ENCODE results near the gene RASA2.

Gene RASA2, protein sequence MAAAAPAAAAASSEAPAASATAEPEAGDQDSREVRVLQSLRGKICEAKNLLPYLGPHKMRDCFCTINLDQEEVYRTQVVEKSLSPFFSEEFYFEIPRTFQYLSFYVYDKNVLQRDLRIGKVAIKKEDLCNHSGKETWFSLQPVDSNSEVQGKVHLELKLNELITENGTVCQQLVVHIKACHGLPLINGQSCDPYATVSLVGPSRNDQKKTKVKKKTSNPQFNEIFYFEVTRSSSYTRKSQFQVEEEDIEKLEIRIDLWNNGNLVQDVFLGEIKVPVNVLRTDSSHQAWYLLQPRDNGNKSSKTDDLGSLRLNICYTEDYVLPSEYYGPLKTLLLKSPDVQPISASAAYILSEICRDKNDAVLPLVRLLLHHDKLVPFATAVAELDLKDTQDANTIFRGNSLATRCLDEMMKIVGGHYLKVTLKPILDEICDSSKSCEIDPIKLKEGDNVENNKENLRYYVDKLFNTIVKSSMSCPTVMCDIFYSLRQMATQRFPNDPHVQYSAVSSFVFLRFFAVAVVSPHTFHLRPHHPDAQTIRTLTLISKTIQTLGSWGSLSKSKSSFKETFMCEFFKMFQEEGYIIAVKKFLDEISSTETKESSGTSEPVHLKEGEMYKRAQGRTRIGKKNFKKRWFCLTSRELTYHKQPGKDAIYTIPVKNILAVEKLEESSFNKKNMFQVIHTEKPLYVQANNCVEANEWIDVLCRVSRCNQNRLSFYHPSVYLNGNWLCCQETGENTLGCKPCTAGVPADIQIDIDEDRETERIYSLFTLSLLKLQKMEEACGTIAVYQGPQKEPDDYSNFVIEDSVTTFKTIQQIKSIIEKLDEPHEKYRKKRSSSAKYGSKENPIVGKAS

DNA sequence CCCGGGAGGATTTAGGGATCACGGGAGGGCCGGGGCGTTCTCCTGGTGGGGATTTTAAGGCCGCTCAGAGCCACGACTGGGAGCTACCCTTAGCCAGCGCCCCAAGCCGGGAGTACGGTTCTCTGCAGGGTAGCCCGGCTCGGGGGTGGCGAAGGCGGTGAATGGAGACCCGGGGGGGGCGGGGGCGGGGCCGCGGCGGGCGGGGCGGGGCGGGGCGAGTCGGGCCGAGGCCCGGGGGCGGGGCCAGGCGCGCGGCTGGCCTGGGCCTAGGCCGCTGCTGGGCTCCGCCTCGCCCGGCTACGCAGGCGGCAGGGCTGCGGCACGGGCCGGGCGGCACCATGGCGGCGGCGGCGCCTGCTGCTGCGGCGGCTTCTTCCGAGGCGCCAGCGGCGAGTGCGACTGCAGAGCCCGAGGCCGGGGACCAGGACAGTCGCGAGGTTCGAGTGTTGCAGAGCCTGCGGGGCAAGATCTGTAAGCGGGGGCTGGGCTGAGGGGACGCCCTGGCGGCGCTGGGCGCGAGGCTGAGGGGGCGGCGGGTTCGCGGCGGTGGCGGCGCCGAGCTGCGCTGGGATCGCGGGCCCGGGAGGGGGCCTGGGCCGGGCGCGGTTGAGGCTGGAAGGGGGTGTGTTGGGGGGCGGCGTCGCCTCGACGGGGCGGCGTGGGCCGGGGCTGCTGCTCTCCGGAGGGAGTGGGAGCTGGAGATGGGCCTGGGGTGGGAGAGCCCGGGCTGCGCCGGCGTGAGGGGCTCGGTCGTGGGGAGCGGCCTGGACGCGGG lies at the start of gene RASA2:
RASA2 (plus strand) TSS at position 282 of the 775 bp plus-strand sequence; CDS start at position 339, 57 bp downstream.
- peak; percentile 62 for DNase-seq

DNA sequence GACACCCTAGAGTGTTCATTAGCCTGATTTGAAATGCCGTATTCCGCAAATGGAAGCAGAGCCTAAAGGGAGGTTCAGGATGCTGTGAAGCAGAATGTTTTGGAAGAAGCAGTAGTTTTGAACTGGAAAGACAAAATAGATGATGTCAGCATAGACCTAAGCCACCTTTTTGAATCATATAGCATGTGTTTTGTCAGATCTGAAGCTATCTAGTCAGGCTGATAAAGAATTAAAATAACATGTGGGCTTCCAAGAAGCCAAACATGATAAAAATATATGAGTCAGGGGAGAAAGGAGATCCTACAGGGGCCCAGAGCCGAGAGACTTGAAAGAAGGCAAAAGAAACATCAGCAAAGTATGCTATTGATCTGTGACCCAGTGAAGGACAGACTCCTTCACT lies 47.2 kb upstream of the RASA2 start:
- no peak for DNase-seq

DNA sequence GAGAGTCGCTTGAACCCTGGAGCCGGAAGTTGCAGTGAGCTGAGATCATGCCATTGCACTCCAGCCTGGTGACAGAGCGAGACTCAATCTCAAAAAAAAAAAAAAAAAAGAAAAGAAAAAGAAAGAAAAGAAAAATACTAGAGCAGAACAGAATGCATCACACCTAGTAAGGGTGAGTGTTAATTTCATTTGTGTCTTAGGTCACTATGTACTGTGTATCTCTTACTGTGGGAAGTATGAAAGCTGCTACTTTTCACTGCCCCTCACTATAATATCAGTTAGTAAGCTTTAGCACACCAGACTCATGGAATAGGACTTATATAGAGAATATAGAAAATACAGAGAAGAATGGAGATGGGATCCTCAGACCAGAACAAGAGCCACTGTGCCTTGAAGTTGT lies 45.9 kb upstream of the RASA2 start:
- no peak for DNase-seq

DNA sequence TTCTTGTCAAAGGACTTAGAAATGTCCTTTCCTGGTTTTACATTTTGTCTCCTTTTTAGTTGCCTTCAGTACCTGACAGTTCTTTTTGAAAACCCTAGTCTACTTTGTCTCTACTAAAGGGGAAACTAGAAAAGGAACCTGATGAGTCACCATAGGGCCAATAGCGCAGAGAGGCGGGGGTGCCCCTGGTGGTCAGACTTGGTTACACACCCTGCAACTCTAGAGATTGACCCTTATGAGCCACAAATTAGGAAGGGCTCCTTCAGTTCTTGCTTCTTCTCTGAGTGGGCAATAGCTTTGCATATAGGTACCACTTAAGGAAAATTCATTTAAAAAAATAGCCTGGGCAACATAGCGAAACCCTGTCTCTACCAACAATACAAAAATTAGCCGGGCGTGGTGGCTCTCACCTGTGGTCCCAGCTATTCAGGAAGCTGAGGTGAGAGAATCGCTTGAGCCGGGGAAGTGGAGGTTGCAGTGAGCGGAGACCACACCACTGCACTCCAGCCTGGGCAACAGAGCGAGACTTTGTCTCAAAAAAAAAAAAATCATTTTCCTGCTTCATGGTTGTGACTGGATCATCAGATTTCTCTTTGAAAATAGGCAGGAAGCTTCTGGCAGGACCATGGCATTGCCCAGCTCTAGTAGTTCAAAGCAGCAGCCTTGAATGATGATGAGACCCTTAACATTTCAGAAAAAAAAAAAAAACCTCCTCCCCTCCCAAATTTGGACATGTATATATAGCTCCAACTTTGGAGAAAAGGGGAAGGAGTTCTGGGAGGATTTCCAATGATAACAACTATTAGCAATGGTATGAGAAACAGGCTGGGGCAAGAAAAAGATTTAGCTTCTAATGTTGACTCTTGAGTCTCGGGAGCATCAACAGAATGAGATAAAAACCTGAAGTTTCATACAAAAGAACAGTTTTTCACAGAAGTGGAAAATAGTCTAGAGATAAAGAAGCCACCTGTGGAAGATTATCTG lies 45.2 kb upstream of the RASA2 start:
- DNase-seq: peak; percentile 52

DNA sequence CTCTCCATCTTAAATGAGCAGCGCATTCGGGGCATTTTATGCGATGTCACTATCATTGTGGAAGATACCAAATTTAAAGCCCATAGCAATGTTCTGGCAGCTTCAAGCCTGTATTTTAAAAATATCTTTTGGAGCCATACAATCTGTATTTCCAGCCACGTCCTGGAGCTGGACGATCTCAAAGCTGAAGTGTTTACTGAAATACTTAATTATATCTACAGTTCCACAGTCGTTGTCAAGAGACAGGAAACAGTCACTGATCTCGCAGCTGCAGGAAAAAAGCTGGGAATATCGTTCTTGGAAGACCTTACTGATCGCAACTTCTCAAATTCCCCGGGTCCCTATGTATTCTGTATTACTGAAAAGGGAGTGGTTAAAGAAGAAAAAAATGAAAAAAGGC lies 44.4 kb upstream of the RASA2 start:
- DNase-seq: no peak

DNA sequence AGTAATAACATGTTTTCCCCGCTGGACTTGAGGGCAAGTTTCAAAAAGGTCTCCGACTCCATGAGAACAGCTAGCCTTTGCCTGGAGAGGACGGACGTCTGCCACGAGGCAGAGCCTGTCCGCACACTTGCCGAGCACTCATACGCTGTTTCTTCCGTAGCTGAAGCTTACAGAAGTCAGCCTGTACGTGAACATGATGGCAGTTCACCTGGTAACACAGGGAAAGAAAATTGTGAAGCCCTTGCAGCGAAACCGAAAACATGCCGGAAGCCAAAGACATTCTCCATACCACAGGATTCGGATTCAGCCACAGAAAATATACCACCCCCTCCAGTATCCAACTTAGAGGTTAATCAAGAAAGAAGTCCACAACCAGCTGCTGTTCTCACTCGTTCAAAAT lies 43.9 kb upstream of the RASA2 start:
- no peak for DNase-seq

DNA sequence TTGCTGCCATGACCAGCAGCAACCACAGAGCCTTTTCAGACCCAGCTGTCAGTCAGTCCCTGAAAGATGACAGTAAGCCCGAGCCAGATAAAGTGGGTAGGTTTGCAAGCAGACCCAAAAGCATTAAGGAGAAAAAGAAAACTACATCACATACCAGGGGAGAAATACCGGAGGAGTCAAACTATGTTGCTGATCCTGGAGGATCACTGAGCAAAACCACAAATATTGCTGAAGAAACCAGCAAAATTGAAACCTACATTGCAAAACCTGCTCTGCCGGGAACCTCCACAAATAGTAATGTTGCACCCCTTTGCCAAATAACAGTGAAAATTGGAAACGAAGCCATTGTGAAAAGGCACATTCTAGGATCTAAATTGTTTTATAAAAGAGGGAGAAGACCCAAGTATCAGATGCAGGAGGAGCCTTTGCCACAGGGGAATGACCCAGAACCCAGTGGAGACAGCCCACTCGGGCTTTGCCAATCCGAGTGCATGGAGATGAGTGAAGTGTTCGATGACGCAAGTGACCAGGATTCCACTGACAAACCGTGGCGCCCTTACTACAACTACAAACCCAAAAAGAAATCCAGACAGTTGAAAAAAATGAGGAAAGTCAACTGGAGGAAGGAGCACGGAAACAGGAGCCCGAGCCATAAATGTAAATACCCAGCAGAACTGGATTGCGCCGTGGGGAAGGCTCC lies 42.1 kb upstream of the RASA2 start:
- DNase-seq: no peak

DNA sequence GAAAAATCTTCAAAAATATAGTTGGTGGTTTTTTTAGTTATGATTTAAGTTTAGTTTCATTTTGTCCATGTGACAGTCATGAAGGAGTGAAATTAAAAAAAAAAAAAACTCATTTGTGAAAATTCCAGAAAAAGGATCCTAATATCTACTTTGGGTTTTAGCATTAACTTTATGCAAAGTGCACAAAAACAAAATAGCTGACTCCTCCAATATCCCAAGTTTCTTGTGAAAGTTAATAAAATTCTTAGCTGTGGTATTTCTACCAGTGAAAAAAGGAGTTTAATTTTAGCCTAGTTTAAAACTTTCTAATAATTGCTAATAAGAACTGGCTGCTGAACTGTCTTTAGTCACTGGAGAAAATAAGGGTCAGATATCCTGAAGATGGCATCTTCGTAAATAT lies 40.8 kb upstream of the RASA2 start:
- DNase-seq: no peak

DNA sequence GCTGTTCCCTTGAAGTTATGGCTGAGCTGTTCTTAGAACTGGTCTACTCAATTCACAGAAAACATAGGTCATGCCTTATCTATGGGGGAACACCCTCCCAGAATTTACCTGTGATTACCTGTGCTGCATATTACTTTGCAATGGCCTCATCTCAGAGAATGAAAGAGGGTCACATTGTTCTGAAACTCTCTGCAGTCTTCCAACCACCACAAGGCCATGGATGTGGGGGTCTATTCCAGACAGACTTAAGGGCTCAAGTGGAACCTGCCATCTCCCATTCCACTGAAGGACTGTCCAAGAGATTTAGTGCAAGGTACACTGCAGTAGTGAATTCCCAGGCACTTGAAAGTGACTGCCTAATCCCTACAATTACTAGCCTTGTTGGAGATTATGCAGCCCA lies 40.1 kb upstream of the RASA2 start:
- DNase-seq: no peak

DNA sequence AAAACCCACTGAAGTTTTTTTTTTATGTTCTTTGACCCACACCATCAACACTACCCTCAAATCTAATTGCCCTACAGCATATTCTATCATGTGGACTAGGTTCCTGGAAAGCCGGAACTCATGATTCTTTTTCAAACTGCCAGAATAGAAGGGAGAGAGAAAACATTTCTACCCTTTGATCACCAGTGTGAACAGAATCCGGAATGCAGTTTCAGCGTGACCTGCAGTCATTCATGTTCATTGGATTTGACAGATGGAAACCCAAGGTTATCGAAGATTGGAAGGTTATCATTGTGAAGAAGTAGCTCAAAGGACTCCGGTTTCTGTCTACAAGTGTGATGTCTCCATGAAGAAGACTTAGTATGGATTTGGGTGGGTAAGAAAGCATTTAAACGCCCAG lies 39.4 kb upstream of the RASA2 start:
- no peak for DNase-seq

DNA sequence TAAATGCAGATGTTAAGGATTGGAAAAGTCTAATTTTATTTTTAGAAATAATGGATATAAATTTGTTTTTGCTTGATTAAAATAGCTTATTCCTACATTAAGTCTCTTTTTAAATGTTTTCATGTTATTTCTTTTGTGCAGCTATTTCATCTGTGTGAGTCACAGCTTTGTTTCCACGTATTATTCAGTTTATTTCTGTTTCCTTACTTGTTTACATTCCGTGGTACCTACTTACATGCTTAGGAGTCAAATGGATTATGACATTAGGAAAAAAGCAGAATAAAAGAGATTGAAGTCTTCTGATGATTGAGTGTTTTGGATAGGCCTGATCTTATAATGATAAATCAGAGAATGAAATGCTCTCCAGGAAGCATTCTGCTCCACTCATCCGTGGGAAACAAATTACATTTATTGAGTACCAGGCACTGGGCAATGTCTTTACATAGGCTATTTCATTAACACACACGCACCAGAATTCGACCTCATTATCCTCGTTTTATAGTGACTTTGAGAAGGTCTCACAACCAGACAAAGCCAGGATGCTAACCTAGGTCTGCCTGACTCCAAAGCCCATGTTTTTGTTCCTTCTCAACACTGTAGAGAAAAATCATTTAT lies 38.1 kb upstream of the RASA2 start:
- DNase-seq: no peak

DNA sequence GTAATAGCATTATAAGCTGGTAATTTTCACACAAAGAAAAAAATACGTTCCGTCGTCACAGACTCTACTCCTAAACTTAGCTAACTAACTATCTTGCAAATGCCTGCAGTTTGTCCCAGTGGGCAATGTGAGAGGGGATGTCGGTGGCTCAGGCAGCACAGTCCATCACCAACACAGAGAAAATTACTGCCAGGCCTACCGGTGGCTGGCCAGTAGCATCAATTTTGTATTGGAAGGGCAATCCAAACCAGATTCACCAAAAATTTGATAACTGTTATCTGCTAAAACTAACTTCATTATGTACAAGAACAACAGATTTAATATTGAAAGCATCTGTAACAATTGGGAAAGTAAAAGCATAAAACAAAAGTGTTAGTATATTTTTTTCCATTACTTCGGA lies 37.4 kb upstream of the RASA2 start:
- DNase-seq: no peak

DNA sequence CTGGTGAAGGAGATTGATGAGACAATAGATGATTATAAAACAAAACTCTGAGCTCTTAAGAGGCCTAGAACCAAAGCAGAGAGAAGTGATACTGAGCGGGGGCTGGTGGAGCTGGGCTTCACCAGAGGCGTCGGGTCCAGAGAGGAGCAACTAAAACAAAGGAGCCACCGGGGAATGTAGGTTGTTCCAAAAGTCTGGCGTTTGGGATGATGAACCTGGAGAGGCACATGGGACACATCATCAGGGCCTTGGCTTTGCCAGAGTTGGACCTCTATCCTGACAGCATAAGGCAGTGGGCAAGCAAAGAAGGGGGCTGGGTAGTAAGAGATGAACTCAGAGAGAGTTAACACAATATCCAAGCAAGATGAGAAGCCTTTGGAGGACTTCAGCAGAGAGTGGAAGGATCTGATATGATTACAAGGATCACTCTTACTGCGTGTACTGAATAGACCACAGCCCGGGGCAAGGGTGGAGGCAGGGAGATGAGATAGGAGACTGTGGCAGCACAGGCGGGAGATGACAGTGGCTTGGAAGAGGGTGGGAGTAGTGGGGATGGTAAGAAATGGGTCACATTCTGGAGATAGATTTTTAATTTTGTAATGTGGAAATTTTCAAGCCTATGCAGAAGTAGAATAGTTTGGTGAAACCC lies 36.0 kb upstream of the RASA2 start:
- no peak for DNase-seq

DNA sequence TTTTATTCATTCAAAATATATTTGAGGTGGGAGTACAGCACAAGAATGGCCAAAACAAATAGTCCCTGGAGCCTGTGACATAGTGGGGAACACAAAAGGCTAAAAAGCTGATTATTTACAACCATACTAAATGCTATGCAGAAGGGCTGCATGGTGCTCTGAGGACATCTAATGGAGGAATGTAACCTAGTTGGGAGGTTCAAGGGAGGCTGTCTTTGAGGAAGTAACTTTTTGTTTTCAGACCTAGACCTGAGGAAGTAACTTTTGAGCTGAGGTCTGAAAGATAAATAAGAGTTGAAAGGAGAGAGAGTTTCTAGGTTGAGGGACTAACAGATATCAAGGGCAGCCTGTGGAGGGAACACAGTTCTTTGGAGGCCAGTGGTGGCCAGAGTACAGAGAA lies 34.8 kb upstream of the RASA2 start:
- DNase-seq: peak; percentile 59

DNA sequence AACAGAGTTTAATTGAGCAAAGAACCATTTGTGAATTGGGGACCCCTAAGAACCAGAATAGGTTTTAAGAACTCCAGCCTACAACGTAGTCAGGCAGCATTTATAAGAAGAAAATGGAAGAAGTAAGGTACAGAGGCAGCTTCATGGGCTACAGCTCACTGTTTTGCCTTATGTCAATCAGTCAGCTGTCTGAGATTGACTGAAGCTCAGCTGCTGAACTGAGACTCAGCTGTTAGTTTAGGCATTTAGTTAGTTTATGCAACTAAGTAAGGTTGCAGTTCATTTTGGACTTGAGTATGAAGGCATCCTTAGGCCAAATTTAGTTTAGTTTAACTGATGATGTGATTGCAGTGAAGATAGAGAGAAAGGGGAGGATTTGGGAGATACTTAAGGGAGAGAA lies 34.1 kb upstream of the RASA2 start:
- no peak for DNase-seq

DNA sequence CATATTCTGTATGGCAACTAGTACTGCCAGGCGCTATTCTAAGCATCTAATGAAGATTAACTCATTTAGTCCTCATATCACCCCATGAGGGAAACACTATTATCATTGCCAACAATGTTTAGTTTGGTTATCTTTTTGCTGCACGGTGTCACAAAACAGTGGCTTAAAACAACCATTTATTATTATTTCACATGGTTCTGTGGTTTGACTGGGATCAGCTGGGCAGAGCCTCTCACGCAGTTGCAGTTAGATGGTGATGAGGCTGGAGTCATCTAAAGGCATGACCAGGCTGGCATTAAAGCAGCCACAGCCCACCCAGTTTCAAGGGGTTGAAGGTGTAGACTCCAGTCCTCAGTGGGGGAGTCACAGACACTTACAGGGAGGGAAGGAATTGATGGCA lies 32.8 kb upstream of the RASA2 start:
- DNase-seq: no peak

DNA sequence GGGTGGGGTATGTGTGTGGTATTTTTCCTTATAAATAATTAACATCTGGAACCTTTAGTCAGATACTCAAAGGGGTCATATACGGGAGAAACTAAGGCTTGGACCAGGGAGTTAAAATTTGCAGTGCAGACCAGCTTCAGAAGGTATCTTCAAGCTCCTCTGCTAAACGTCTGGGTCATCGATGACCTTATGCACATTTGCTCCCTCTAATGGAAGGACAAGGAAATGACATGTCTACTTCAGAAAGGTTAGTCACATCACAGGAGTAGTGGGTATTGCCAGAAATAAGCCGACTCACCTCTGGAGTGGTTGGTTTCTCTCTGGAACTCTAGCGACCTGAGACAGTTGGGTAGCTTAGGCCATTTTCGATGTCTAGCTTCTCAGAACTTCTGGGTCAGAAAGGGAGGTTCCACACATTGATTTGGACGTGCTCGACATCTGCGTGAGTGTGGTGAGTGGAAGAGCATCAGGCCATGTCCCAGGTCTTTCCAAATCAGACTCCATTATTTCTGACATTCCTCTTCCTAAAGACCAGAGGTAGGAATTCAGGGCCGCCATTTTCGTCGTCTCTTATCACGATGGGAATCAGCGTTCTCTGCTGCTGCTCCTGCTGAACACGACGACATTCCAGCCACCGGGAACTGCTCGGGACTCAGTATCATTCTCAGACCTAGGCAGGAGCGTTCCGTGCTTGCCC lies 31.8 kb upstream of the RASA2 start:
- peak; percentile 75 for DNase-seq

DNA sequence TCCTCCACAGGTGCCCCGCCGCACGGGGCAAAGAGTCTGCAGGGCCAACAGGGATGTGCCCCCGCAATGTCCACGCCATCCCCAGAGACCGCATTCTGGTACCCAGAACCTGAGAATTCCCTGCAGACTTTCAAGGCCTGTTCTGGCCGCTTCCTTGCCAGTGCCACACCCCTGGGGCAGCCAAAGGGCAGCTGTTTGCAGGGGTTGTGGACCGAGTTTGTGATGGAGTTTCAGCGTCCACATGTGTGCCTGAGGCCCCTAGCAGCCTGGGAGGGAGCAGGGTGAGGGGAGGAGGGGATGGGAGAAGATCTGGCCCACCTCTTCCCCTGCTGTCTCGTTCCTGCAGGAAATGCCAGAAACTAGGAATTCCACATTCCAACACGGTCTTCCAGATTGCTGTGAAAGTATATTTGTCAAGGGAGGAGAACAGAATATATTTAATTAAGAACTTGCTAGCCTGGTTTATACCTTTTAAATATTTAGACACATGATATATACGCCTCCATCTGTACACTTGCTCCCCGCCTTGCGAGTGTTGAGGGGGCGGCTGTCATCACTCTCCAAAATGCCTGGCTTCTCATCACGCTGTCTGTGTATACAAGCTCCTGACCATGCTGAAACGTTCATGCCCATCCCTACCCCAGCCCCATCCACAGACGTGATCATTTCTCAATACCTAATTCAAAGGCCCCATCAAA lies 31.1 kb upstream of the RASA2 start:
- no peak for DNase-seq

DNA sequence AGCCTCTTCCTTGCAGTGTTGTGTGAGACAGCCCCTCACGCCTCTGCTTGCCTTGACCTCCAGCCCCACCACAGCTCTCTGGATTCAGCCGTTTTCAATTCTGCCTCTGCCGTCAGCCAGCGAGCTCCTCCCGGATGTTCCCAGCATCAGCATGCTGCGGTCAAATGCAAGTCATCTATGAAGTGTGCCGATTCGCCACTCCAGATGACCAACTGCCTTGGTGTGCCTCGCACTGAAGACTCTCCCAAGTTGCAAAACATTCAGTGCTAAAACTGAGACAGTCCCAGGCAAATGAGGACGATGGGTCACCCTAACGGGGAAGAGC lies 30.6 kb upstream of the RASA2 start:
- DNase-seq: no peak

All from kidney glomerular epithelial cell (primary cell).